ENCODE measurements around the gene TRIML1.
"Not testable (repeated sequence)": the region's sequence is repeated elsewhere in the genome, so short reads cannot be mapped to it uniquely, and the experiment has no call there.

Gene TRIML1

DNA sequence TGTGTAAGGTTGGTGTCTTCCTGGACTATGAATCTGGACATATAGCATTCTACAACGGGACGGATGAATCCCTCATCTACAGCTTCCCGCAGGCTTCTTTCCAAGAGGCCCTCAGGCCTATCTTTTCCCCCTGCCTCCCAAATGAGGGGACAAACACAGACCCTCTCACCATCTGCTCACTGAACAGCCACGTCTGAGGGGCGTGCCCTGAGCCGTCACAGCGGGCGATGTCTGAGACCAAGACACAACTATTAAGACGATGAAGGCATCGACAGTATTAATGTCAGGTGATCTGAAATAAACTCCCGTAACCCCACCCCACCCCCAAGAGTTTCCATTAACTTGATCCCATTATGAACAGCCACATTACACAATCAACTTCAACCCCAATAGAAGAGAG, 7.9 kb downstream of the TRIML1 start:
- no peaks in the 10 kb centered on the region for H3K27me3 ChIP-seq (ENCODE audit: control insufficient read depth in 1 of 2, insufficient read depth in 2 of 2, low read length in 2 of 2)

DNA sequence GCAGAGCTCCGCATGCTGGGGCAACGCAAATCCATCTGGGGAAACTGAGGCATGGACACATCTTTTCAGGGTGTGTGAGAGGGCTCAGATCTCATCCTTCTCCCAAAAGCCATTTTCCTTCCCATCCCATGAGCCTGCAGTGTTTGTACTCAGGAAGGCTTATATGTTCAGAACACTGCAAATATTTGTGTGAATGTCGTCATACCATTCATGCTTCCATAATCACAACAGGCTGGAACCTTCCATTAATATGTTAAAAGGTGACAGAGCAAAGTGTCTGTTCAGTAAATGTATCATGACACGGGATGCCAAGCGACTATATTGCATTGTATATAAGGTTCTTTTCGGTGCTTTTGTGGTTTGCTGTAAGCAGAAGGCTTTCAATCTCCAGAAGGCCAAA, 8.5 kb downstream of the TRIML1 start:
- H3K36me3 ChIP-seq (ENCODE audit: control insufficient read depth in 1 of 2, insufficient read depth in 2 of 2, low read length in 2 of 2) = no peaks in the 10 kb centered on the region
- H3K4me3 ChIP-seq (ENCODE audit: low read depth in 1 of 2, low read length in 2 of 2) = no peak overlapping the region
- H3K9ac ChIP-seq (ENCODE audit: low read depth in 1 of 2, low read length in 2 of 2) = no peak overlapping the region
- H3K9me3 ChIP-seq (ENCODE audit: control insufficient read depth in 1 of 2, low read length in 2 of 2) = no peaks in the 10 kb centered on the region
- H3K27me3 ChIP-seq (ENCODE audit: control insufficient read depth in 1 of 2, insufficient read depth in 2 of 2, low read length in 2 of 2) = no peaks in the 10 kb centered on the region
- no peak overlapping the region for H3K27ac ChIP-seq (ENCODE audit: low read depth, low read length)
- no peaks in the 10 kb centered on the region for H3K4me1 ChIP-seq (ENCODE audit: control insufficient read depth in 1 of 2, insufficient read depth in 2 of 2, low read length in 2 of 2)

More for the DNA sequence above, 7.9 kb downstream of the TRIML1 start:
- H3K9me3 ChIP-seq (ENCODE audit: control insufficient read depth in 1 of 2, low read length in 2 of 2) = no peaks in the 10 kb centered on the region
- H3K4me3 ChIP-seq (ENCODE audit: low read depth in 1 of 2, low read length in 2 of 2) = no peak overlapping the region
- H3K9ac ChIP-seq (ENCODE audit: low read depth in 1 of 2, low read length in 2 of 2) = no peak overlapping the region
- H3K36me3 ChIP-seq (ENCODE audit: control insufficient read depth in 1 of 2, insufficient read depth in 2 of 2, low read length in 2 of 2) = no peaks in the 10 kb centered on the region
- no peak overlapping the region for H3K27ac ChIP-seq (ENCODE audit: low read depth, low read length)
- H3K4me1 ChIP-seq (ENCODE audit: control insufficient read depth in 1 of 2, insufficient read depth in 2 of 2, low read length in 2 of 2) = no peaks in the 10 kb centered on the region

DNA sequence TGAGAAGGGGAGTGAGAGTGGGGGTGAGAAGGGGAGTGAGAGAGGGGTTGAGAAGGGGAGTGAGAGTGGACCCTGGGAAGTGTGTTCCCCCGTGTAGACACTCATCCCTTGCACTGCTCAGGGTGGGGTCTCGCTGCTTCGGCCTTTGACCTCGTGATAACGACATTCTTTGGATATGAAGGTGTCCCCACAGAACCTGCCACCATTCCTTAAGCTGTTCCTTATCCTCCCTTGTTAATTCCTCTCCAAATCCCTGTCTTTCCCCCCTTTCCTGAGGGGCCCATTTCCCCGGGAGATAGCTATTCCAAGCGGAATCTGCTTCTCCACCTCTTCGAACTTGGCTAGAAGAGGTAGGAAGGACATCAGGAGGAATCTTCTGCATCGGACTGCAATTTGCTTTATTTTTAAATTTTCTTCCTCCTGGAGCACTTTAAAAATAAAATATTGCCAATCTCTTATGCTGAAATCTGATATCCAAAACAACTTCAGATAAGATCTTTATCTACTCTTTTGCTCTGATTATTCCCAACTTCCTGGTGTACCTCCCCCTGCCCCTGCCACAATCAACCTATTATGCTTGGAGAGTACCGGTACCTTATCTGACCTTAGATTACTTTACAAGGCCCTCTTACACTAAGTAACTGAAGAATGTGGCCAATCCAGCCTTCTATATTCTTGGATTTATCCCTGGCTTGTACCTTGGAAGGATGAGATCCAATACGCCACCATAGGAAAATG, 15.6 kb downstream of the TRIML1 start:
- no peaks in the 10 kb centered on the region for H3K27me3 ChIP-seq (ENCODE audit: control insufficient read depth in 1 of 2, insufficient read depth in 2 of 2, low read length in 2 of 2)
- no peak overlapping the region for H3K4me3 ChIP-seq (ENCODE audit: low read depth in 1 of 2, low read length in 2 of 2)
- H3K4me1 ChIP-seq (ENCODE audit: control insufficient read depth in 1 of 2, insufficient read depth in 2 of 2, low read length in 2 of 2) = no peaks in the 10 kb centered on the region
- H3K9me3 ChIP-seq (ENCODE audit: control insufficient read depth in 1 of 2, low read length in 2 of 2) = peaks cover 0 to 3% of the 10 kb centered on the region in 2 donors
- no peaks in the 10 kb centered on the region for H3K36me3 ChIP-seq (ENCODE audit: control insufficient read depth in 1 of 2, insufficient read depth in 2 of 2, low read length in 2 of 2)
- no peak overlapping the region for H3K27ac ChIP-seq (ENCODE audit: low read depth, low read length)
- no peak overlapping the region for H3K9ac ChIP-seq (ENCODE audit: low read depth in 1 of 2, low read length in 2 of 2)

DNA sequence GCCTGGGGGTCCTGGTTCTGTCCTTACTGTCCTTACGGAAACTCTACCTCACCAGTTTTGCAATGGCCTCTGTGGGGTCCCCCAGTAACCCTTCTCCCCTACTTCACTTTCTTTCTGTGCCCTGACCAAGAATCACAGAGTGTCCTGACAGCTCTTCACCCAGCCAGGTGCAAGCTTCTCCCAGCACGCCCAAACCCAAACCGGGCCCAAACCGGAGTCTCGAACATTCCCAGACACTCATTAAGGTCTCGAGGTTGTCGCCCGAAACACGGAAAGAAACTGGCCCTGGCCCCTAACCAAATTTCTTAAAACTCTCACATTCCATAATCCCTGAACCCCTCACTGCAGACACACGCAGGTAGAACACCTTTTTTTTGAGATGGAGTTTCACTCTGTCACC, 19.1 kb downstream of the TRIML1 start:
- H3K4me3 ChIP-seq (ENCODE audit: low read depth in 1 of 2, low read length in 2 of 2) = no peak overlapping the region
- no peaks in the 10 kb centered on the region for H3K4me1 ChIP-seq (ENCODE audit: control insufficient read depth in 1 of 2, insufficient read depth in 2 of 2, low read length in 2 of 2)
- H3K27ac ChIP-seq (ENCODE audit: low read depth, low read length) = no peak overlapping the region
- H3K9ac ChIP-seq (ENCODE audit: low read depth in 1 of 2, low read length in 2 of 2) = no peak overlapping the region
- H3K36me3 ChIP-seq (ENCODE audit: control insufficient read depth in 1 of 2, insufficient read depth in 2 of 2, low read length in 2 of 2) = no peaks in the 10 kb centered on the region
- peaks cover 0 to 5% of the 10 kb centered on the region in 2 donors for H3K9me3 ChIP-seq (ENCODE audit: control insufficient read depth in 1 of 2, low read length in 2 of 2)
- H3K27me3 ChIP-seq (ENCODE audit: control insufficient read depth in 1 of 2, insufficient read depth in 2 of 2, low read length in 2 of 2) = no peaks in the 10 kb centered on the region

DNA sequence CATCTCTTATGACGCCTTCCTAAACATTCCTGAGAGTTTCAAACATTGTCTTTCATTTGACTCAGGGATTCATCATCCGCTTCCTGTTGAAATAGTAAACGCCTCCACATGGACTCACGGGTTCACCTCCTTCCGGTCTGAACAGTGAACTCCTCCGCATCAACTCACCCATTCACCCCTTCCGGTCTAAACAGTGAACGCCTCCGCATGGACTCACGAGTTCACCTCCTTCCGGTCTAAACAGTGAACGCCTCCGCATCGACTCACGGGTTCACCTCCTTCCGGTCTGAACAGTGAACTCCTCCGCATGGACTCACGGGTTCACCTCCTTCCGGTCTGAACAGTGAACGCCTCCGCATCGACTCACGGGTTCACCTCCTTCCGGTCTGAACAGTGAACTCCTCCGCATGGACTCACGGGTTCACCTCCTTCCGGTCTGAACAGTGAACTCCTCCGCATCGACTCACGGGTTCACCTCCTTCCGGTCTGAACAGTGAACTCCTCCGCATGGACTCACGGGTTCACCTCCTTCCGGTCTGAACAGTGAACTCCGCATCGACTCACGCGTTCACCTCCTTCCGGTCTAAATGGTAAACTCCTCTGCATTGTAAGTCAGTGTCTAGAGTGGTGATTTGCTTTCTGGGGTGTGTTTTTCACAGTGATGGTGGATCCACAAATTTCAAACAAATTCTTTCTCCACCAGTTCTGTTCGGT, 20.4 kb downstream of the TRIML1 start:
- not testable (repeated sequence) for H3K4me3 ChIP-seq (ENCODE audit: low read depth in 1 of 2, low read length in 2 of 2); H3K36me3 ChIP-seq (ENCODE audit: control insufficient read depth in 1 of 2, insufficient read depth in 2 of 2, low read length in 2 of 2); H3K9me3 ChIP-seq (ENCODE audit: control insufficient read depth in 1 of 2, low read length in 2 of 2); H3K9ac ChIP-seq (ENCODE audit: low read depth in 1 of 2, low read length in 2 of 2); H3K4me1 ChIP-seq (ENCODE audit: control insufficient read depth in 1 of 2, insufficient read depth in 2 of 2, low read length in 2 of 2); H3K27me3 ChIP-seq (ENCODE audit: control insufficient read depth in 1 of 2, insufficient read depth in 2 of 2, low read length in 2 of 2); H3K27ac ChIP-seq (ENCODE audit: low read depth, low read length)

DNA sequence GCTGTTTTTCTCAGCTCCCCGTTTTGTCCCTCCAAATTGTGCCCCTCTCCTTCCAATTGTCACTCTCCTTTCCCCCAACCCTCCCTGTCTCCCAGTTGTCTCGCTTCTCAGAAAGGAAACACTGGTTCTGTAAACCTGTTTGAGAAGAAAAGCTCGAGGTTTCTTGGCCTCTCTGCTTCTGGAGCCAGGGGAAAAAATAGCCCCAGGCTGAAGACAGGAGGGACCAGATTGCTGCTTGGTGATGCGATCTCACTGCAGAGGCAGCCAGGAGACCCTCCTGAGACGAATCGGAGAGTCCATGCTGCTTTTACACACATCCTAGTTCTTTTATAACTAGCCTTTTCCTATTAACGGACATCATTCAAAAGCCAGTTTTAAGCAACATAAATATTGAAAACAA, 21.2 kb downstream of the TRIML1 start:
- H3K36me3 ChIP-seq (ENCODE audit: control insufficient read depth in 1 of 2, insufficient read depth in 2 of 2, low read length in 2 of 2) = no peaks in the 10 kb centered on the region
- H3K27ac ChIP-seq (ENCODE audit: low read depth, low read length) = no peak overlapping the region
- H3K9me3 ChIP-seq (ENCODE audit: control insufficient read depth in 1 of 2, low read length in 2 of 2) = peaks cover 0 to 2% of the 10 kb centered on the region in 2 donors
- no peak overlapping the region for H3K4me3 ChIP-seq (ENCODE audit: low read depth in 1 of 2, low read length in 2 of 2)
- no peaks in the 10 kb centered on the region for H3K4me1 ChIP-seq (ENCODE audit: control insufficient read depth in 1 of 2, insufficient read depth in 2 of 2, low read length in 2 of 2)
- H3K9ac ChIP-seq (ENCODE audit: low read depth in 1 of 2, low read length in 2 of 2) = no peak overlapping the region
- no peaks in the 10 kb centered on the region for H3K27me3 ChIP-seq (ENCODE audit: control insufficient read depth in 1 of 2, insufficient read depth in 2 of 2, low read length in 2 of 2)

DNA sequence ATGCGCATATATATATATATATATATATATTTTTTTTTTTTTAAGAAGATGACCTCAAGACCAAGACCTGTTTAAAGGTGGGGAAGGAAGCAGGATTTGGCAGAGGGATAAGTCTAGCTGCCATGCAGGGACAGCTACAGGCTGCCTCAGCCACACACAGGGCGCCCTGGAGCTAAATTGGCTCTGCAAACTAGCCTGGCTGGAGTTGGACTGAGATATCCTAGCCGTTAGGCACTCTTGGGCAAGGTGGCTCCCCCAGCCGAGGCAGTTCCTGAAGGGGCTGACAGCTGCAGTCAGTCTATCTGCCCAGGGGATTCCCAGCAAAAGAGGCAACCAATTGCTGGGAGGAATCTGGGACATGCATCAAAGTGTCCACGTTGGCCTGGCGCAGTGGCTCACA, 21.9 kb downstream of the TRIML1 start:
- Histone ChIP-seq H3K27me3 (ENCODE audit: control insufficient read depth in 1 of 2, insufficient read depth in 2 of 2, low read length in 2 of 2) (no peaks in the 10 kb centered on the region), H3K9me3 (ENCODE audit: control insufficient read depth in 1 of 2, low read length in 2 of 2) (peaks cover 0 to 2% of the 10 kb centered on the region in 2 donors), H3K27ac (ENCODE audit: low read depth, low read length) (no peak overlapping the region), H3K9ac (ENCODE audit: low read depth in 1 of 2, low read length in 2 of 2) (no peak overlapping the region), H3K36me3 (ENCODE audit: control insufficient read depth in 1 of 2, insufficient read depth in 2 of 2, low read length in 2 of 2) (no peaks in the 10 kb centered on the region), H3K4me1 (ENCODE audit: control insufficient read depth in 1 of 2, insufficient read depth in 2 of 2, low read length in 2 of 2) (no peaks in the 10 kb centered on the region), H3K4me3 (ENCODE audit: low read depth in 1 of 2, low read length in 2 of 2) (no peak overlapping the region)

DNA sequence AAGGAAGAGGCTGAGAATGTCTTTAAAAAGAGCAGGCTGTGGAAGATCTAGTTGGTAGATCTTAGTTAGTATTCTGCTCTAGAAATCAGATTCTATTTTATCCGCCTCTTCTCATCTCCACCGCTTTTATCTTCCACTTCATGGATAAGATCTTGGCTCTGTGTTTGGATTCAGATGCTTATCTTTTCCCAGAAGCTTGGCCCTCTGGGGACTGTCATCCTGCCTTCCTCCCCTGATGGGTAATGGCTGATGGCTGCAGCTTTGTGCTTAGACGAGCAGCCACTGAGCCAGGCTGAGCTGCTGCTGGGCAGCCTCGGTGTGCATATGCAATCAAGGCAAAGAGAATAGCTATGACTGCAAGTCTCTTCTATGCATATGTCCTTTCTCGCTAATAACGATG, 23.5 kb downstream of the TRIML1 start:
- Histone ChIP-seq H3K4me1 (ENCODE audit: control insufficient read depth in 1 of 2, insufficient read depth in 2 of 2, low read length in 2 of 2) (no peaks in the 10 kb centered on the region), H3K9ac (ENCODE audit: low read depth in 1 of 2, low read length in 2 of 2) (no peak overlapping the region), H3K27me3 (ENCODE audit: control insufficient read depth in 1 of 2, insufficient read depth in 2 of 2, low read length in 2 of 2) (no peaks in the 10 kb centered on the region), H3K27ac (ENCODE audit: low read depth, low read length) (no peak overlapping the region), H3K9me3 (ENCODE audit: control insufficient read depth in 1 of 2, low read length in 2 of 2) (peaks cover 0 to 2% of the 10 kb centered on the region in 2 donors), H3K36me3 (ENCODE audit: control insufficient read depth in 1 of 2, insufficient read depth in 2 of 2, low read length in 2 of 2) (no peaks in the 10 kb centered on the region), H3K4me3 (ENCODE audit: low read depth in 1 of 2, low read length in 2 of 2) (no peak overlapping the region)

DNA sequence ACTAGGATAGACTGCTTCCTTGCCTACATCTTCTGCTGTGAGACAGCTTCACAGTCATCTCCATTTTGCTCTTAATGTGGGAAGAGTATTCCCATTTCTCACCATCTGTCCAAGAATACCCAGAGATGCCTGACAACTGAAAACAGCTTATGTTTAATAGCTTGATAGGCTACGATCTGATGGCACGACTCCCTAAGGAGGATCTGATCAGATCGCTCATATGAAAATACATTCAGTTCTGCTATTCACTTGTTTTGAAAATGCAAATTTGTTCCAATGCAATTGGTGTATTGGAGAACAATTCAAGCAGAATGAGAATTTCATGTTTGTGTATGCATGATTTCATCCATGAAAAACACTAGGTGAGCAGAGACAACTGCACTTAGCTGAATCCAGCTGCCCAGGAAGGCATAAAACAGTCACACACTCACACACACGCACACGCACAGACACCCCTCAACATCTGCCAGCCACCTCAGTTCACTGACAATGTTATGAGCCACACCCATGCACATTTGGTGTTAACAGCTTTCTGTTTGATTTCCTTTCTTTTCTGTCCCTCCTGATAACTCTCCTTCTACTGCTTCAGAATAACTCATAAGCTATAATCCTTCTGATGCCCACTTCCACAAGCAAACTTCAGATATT, 29.6 kb downstream of the TRIML1 start:
- Histone ChIP-seq H3K36me3 (ENCODE audit: control insufficient read depth in 1 of 2, insufficient read depth in 2 of 2, low read length in 2 of 2) (no peaks in the 10 kb centered on the region), H3K4me1 (ENCODE audit: control insufficient read depth in 1 of 2, insufficient read depth in 2 of 2, low read length in 2 of 2) (no peaks in the 10 kb centered on the region), H3K9me3 (ENCODE audit: control insufficient read depth in 1 of 2, low read length in 2 of 2) (no peaks in the 10 kb centered on the region), H3K4me3 (ENCODE audit: low read depth in 1 of 2, low read length in 2 of 2) (no peak overlapping the region), H3K27me3 (ENCODE audit: control insufficient read depth in 1 of 2, insufficient read depth in 2 of 2, low read length in 2 of 2) (no peaks in the 10 kb centered on the region), H3K9ac (ENCODE audit: low read depth in 1 of 2, low read length in 2 of 2) (no peak overlapping the region), H3K27ac (ENCODE audit: low read depth, low read length) (no peak overlapping the region)

DNA sequence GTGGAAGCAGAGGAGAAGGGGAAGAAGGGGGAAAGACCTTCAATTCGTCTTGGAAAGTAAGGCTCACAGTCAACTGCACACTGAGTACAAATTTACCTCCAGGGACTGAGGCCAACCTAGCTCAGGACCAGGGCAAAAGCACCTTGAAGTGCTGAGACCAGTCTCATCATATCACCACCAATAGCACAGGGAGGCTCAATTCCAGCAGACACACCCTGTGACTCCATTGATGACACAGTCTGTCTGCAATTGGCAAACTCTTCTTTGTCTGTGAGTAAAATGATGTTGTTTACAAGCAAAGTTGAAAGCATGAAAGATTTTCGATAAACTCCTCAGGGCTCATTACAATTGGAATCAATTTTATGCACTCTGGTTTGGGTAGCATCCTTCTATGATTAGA, 32.3 kb downstream of the TRIML1 start:
- H3K4me3 ChIP-seq (ENCODE audit: low read depth in 1 of 2, low read length in 2 of 2) = no peak overlapping the region
- no peak overlapping the region for H3K27ac ChIP-seq (ENCODE audit: low read depth, low read length)
- no peaks in the 10 kb centered on the region for H3K4me1 ChIP-seq (ENCODE audit: control insufficient read depth in 1 of 2, insufficient read depth in 2 of 2, low read length in 2 of 2)
- no peaks in the 10 kb centered on the region for H3K27me3 ChIP-seq (ENCODE audit: control insufficient read depth in 1 of 2, insufficient read depth in 2 of 2, low read length in 2 of 2)
- no peak overlapping the region for H3K9ac ChIP-seq (ENCODE audit: low read depth in 1 of 2, low read length in 2 of 2)
- H3K9me3 ChIP-seq (ENCODE audit: control insufficient read depth in 1 of 2, low read length in 2 of 2) = no peaks in the 10 kb centered on the region
- H3K36me3 ChIP-seq (ENCODE audit: control insufficient read depth in 1 of 2, insufficient read depth in 2 of 2, low read length in 2 of 2) = no peaks in the 10 kb centered on the region

Data from duodenal mucosa (tissue), 2 donors.